HG03460 (cell line): ENCODE results near the gene MYO10.
"Not testable (repeated sequence)": the region's sequence is repeated elsewhere in the genome, so short reads cannot be mapped to it uniquely, and the experiment has no call there.

ENCODE experiments used
- ATAC-seq: cut with Tn5 transposase; IDR thresholded peaks from one replicate; pipeline ENCODE4 v1.9.1; 2021; ENCODE audit not compliant: unreplicated experiment

The MYO10 gene

GRCh38 chr5:16936150-16936988 lies at the start of gene MYO10:
MYO10 (minus strand) TSS chr5:16936288; CDS start chr5:16935808, 480 bp downstream.
- ATAC-seq = peak; percentile 65

- not testable (repeated sequence) for ATAC-seq
Observed at GRCh38 chr5:16985304-16985703, 49.2 kb upstream of the MYO10 start.

- ATAC-seq = no peak
Observed at GRCh38 chr5:16983972-16984371, 47.9 kb upstream of the MYO10 start.

- ATAC-seq = no peak
Observed at GRCh38 chr5:16983022-16983639, 47.0 kb upstream of the MYO10 start.

GRCh38 chr5:16981700-16982099 lies 45.6 kb upstream of the MYO10 start:
- no peak for ATAC-seq

GRCh38 chr5:16980983-16981382 lies 44.9 kb upstream of the MYO10 start:
- ATAC-seq = no peak

- no peak for ATAC-seq
Observed at GRCh38 chr5:16978296-16978695, 42.2 kb upstream of the MYO10 start.

- peak; percentile 78 for ATAC-seq
Observed at GRCh38 chr5:16976625-16977008, 40.5 kb upstream of the MYO10 start.

GRCh38 chr5:16975950-16976624 lies 40.0 kb upstream of the MYO10 start:
- ATAC-seq = peak; percentile 73

- no peak for ATAC-seq
Observed at GRCh38 chr5:16974981-16975380, 38.9 kb upstream of the MYO10 start.

GRCh38 chr5:16970826-16971225 lies 34.7 kb upstream of the MYO10 start:
- no peak for ATAC-seq

GRCh38 chr5:16970260-16970659 lies 34.2 kb upstream of the MYO10 start:
- no peak for ATAC-seq

GRCh38 chr5:16965581-16965980 lies 29.5 kb upstream of the MYO10 start:
- ATAC-seq = no peak

GRCh38 chr5:16963821-16964220 lies 27.7 kb upstream of the MYO10 start:
- no peak for ATAC-seq

GRCh38 chr5:16961131-16961530 lies 25.0 kb upstream of the MYO10 start:
- no peak for ATAC-seq

GRCh38 chr5:16957304-16958196 lies 21.5 kb upstream of the MYO10 start:
- ATAC-seq = no peak

GRCh38 chr5:16953729-16954128 lies 17.6 kb upstream of the MYO10 start:
- no peak for ATAC-seq

GRCh38 chr5:16952968-16953671 lies 17.0 kb upstream of the MYO10 start:
- no peak for ATAC-seq

- no peak for ATAC-seq
Observed at GRCh38 chr5:16946725-16947124, 10.6 kb upstream of the MYO10 start.

GRCh38 chr5:16944816-16945562 lies 8.9 kb upstream of the MYO10 start:
- ATAC-seq = no peak
